Stimulated activated naive CD4-positive, alpha-beta T cell treated with Interleukin-2 at 50 U/mL for 16 hours (primary cell): ENCODE measurements around the gene LYPLAL1.
"Not testable (repeated sequence)": the region's sequence is repeated elsewhere in the genome, so short reads cannot be mapped to it uniquely, and the experiment has no call there.

Experiments used
- DNase-seq: peaks from one replicate; lab custom pipeline; 2025; lab: John Stamatoyannopoulos, UW

LYPLAL1 gene

GRCh38 chr1:219163401-219163954, 10.2 kb upstream of the LYPLAL1 start:
- DNase-seq: no peak

GRCh38 chr1:219171192-219171935, 2.3 kb upstream of the LYPLAL1 start:
- no peak for DNase-seq

GRCh38 chr1:219172821-219173220, 857 bp upstream of the LYPLAL1 start:
- no peak for DNase-seq

GRCh38 chr1:219173434-219173757, 282 bp upstream of the LYPLAL1 start:
- no peak for DNase-seq

- no peak for DNase-seq
Measured at GRCh38 chr1:219174460-219175211, 958 bp downstream of the LYPLAL1 start.

GRCh38 chr1:219175212-219175564, 1.5 kb downstream of the LYPLAL1 start:
- DNase-seq: no peak

- DNase-seq: no peak
Measured at GRCh38 chr1:219176168-219176567, 2.5 kb downstream of the LYPLAL1 start.

- DNase-seq: no peak
Measured at GRCh38 chr1:219177363-219177762, 3.7 kb downstream of the LYPLAL1 start.

GRCh38 chr1:219177940-219178339, 4.3 kb downstream of the LYPLAL1 start:
- no peak for DNase-seq

- DNase-seq: no peak
Measured at GRCh38 chr1:219179293-219179692, 5.6 kb downstream of the LYPLAL1 start.

GRCh38 chr1:219184337-219184736, 10.7 kb downstream of the LYPLAL1 start:
- DNase-seq: no peak

- DNase-seq: no peak
Measured at GRCh38 chr1:219185486-219186117, 11.9 kb downstream of the LYPLAL1 start.

- no peak for DNase-seq
Measured at GRCh38 chr1:219188331-219188803, 14.7 kb downstream of the LYPLAL1 start.

GRCh38 chr1:219189021-219189824, 15.5 kb downstream of the LYPLAL1 start:
- DNase-seq: no peak

GRCh38 chr1:219189952-219190351, 16.3 kb downstream of the LYPLAL1 start:
- no peak for DNase-seq

- DNase-seq: no peak
Measured at GRCh38 chr1:219190605-219191004, 16.9 kb downstream of the LYPLAL1 start.

GRCh38 chr1:219195833-219196232, 22.2 kb downstream of the LYPLAL1 start:
- not testable (repeated sequence) for DNase-seq

GRCh38 chr1:219201656-219202055, 28.0 kb downstream of the LYPLAL1 start:
- no peak for DNase-seq

GRCh38 chr1:219202567-219202966, 28.9 kb downstream of the LYPLAL1 start:
- no peak for DNase-seq

GRCh38 chr1:219206350-219206749, 32.7 kb downstream of the LYPLAL1 start:
- DNase-seq: no peak

- DNase-seq: no peak
Measured at GRCh38 chr1:219209578-219209977, 35.9 kb downstream of the LYPLAL1 start.

- no peak for DNase-seq
Measured at GRCh38 chr1:219210067-219210466, 36.4 kb downstream of the LYPLAL1 start.
